Prostate gland (tissue), 2 donors: Measurements from ENCODE around the gene ITGA1. TPM values are rescaled to one million over a fixed set of nuclear protein-coding genes. Genes with fewer than 3 reads are reported as not detected.

Source experiments
- DNase-seq: peaks from one replicate; pipeline ENCODE4 v3.0.0-alpha.2; 2019; ENCODE audit warnings: low spot score
- H3K27ac ChIP-seq, 2 donors: fragments of 200-600 bp; sonication (generic); 2 replicates each; pipeline ENCODE4 v1.5.1; 2017 to 2019
- H3K27me3 ChIP-seq: fragments of 200-600 bp; sonication (generic); replicated peaks from 2 replicates; pipeline ENCODE4 v1.5.1; 2019; ENCODE audit not compliant: insufficient read depth
- H3K36me3 ChIP-seq, 2 donors: fragments of 200-600 bp; sonication (generic); 1 replicate in 1 of 2; 2 replicates in 1 of 2; pipeline versions ENCODE4 v1.5.1 to v1.8.1; 2017 to 2019
- H3K4me1 ChIP-seq: fragments of 200-600 bp; sonication (generic); replicated peaks from 2 replicates; pipeline ENCODE4 v1.5.1; 2019
- H3K4me3 ChIP-seq, 2 donors: fragments of 200-600 bp; sonication (generic); 2 replicates each; pipeline ENCODE4 v1.5.1; 2017 to 2019
- H3K9me3 ChIP-seq: fragments of 200-600 bp; sonication (generic); 2 replicates; pipeline ENCODE4 v1.5.1; 2017
- POLR2A ChIP-seq: fragments of 450-650 bp; IDR thresholded peaks from one replicate; pipeline ENCODE4 v1.6.1; 2016; ENCODE audit warnings: antibody characterized with exemption, mild to moderate bottlenecking
- POLR2AphosphoS5 ChIP-seq: sonication (generic); formaldehyde crosslinking; IDR thresholded peaks from one replicate; pipeline ENCODE4 v1.6.1; 2017; ENCODE audit warnings: antibody characterized with exemption
- WGBS: methylation state at CpG from one replicate; pipeline ENCODE4 v1.1.5; 2018; 5-methylcytosine and 5-hydroxymethylcytosine counted together
- intact Hi-C: fragments of 100-400 bp; cut with DNase I; formaldehyde crosslinking; loops from one replicate; pipeline ENCODE4 v1.14.2; 2022
- total RNA-seq, 2 donors: library from RNA; depleted of rRNA; stranded (reverse); fragments of >200 nt; gene quantifications; one replicate each; pipeline ENCODE4 v1.1.0, GENCODE V29; 2016
- TF ChIP-seq, protein P1 (sequence below), 4 experiments: fragments of 200-600 bp in 2 of 4; fragments of 450-650 bp in 2 of 4; sonication (generic) in 2 of 4; IDR thresholded peaks; 1 replicate in 3 of 4; 2 replicates in 1 of 4; pipeline ENCODE4 v1.5.1; 2016 to 2019; ENCODE audit warnings: antibody characterized with exemption in 4 of 4, mild to moderate bottlenecking in 2 of 4, moderate library complexity in 2 of 4

The ITGA1 gene
- total RNA-seq, 2 donors from 2014 or later, result 43.7 to 78.3 TPM

DNA sequence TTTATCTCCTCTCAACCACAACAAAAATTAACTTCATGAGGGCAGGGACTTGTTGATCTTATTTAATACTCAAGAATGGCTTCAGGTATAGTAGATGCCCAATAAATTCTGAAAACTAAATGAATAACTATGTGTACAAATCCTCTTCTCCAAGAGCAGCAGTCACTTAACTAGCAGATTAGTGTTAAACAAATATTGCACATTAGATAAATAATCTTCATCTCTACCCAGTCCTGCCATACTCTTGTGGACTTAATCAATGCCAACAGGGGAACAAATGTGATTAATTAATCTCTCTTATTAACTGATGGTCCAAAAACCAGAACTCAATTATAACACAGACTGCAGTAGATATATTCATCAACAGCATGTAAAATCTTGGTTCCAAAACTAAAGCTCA, 15.0 kb upstream of the ITGA1 start:
- no peak for TF ChIP-seq POLR2AphosphoS5
- TF ChIP-seq POLR2A, result no peak
- TF ChIP-seq, protein P1, sequence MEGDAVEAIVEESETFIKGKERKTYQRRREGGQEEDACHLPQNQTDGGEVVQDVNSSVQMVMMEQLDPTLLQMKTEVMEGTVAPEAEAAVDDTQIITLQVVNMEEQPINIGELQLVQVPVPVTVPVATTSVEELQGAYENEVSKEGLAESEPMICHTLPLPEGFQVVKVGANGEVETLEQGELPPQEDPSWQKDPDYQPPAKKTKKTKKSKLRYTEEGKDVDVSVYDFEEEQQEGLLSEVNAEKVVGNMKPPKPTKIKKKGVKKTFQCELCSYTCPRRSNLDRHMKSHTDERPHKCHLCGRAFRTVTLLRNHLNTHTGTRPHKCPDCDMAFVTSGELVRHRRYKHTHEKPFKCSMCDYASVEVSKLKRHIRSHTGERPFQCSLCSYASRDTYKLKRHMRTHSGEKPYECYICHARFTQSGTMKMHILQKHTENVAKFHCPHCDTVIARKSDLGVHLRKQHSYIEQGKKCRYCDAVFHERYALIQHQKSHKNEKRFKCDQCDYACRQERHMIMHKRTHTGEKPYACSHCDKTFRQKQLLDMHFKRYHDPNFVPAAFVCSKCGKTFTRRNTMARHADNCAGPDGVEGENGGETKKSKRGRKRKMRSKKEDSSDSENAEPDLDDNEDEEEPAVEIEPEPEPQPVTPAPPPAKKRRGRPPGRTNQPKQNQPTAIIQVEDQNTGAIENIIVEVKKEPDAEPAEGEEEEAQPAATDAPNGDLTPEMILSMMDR (IDR thresholded peaks at IDR 0.05), result no peak
- Histone ChIP-seq H3K4me1 (no peaks in the 10 kb centered on the region), H3K27me3 (no peaks in the 10 kb centered on the region), H3K4me3 (no peak overlapping the region), H3K9me3 (no peaks in the 10 kb centered on the region), H3K27ac (no peak overlapping the region), H3K36me3 (no peaks in the 10 kb centered on the region)
- intact Hi-C loops, result no loop called here
- DNase-seq, result no peak

DNA sequence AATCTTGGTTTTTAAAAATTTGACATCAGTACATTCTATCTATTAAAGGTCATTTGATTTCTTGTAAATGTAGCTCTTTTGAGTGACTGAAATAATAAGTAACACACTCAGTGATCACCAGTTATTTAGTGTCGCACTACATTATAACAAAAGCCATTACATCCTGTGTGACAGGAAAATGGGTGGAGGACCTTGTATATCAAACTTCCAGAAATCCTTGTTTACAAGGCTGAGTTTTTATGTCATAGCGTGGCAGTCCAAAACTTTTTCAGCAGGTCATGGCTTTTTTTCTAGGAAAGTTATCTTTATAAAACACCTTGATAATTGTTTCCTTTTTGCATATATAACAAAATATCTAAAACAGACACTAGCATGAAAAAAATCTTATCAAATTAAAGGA, 14.4 kb upstream of the ITGA1 start:
- WGBS, result 87% methylated on average over 2 of the region's 2 CpGs
- no peak for DNase-seq
- TF ChIP-seq, protein P1 (IDR thresholded peaks at IDR 0.05), result no peak
- TF ChIP-seq POLR2AphosphoS5, result no peak
- no peak for TF ChIP-seq POLR2A
- Histone ChIP-seq H3K27me3 (no peaks in the 10 kb centered on the region), H3K4me1 (no peaks in the 10 kb centered on the region), H3K27ac (no peak overlapping the region), H3K36me3 (no peaks in the 10 kb centered on the region), H3K9me3 (no peaks in the 10 kb centered on the region), H3K4me3 (no peak overlapping the region)
- intact Hi-C loops, result no loop called here

DNA sequence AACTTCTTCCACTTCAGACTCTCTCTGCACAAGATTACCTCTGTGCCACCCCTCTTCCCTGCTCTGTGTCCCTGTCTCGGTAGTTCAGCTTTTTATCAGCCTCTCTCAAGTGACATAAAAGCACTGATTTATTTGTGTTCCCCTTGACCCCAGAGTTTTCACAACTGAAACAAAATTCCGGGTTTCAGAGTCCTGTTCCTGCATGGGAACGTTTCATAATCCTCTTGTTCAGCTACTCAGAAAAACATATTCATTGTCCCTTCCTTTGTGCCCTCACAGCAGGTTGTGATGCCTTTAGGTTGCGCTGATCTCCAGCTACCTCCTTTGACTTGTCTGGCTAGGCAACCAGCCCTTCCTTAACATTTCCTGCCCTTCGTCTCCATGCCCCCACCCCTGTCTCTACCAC, 13.7 kb upstream of the ITGA1 start:
- H3K4me3 ChIP-seq, result no peak overlapping the region
- no peaks in the 10 kb centered on the region for H3K9me3 ChIP-seq
- intact Hi-C loops, result no loop called here
- no peak overlapping the region for H3K27ac ChIP-seq
- H3K36me3 ChIP-seq, result no peaks in the 10 kb centered on the region
- 35% methylated on average over 5 of the region's 5 CpGs for WGBS
- H3K4me1 ChIP-seq, result no peaks in the 10 kb centered on the region
- TF ChIP-seq POLR2AphosphoS5 (no peak), POLR2A (no peak)
- TF ChIP-seq, protein P1 (IDR thresholded peaks at IDR 0.05), result no peak
- DNase-seq, result no peak
- H3K27me3 ChIP-seq, result no peaks in the 10 kb centered on the region

DNA sequence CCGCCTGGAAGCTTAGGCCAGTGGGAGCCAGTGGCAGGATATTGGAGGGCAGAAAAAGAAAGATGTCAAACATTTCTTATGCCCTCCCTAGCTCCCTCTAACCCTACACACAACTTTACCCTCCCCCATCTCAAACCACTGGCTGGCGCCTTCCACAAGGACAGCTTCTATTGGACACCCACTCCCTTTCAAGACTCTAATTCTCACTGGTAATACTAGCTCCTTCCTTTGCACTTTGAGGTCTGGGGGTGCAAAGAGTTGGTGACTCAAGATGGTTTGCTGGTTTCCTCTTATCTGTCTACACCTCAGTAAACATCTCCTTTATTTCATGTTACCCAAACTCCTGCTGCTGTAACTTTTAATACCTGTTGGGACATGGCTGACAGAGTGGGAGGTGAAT, 11.6 kb upstream of the ITGA1 start:
- TF ChIP-seq, protein P1 (IDR thresholded peaks at IDR 0.05), result no peak
- no peak overlapping the region for H3K4me3 ChIP-seq
- H3K4me1 ChIP-seq, result no peaks in the 10 kb centered on the region
- no peaks in the 10 kb centered on the region for H3K9me3 ChIP-seq
- 87% methylated on average over 2 of the region's 2 CpGs for WGBS
- H3K27ac ChIP-seq, result no peak overlapping the region
- H3K27me3 ChIP-seq, result no peaks in the 10 kb centered on the region
- intact Hi-C loops, result no loop called here
- DNase-seq, result no peak
- H3K36me3 ChIP-seq, result no peaks in the 10 kb centered on the region

DNA sequence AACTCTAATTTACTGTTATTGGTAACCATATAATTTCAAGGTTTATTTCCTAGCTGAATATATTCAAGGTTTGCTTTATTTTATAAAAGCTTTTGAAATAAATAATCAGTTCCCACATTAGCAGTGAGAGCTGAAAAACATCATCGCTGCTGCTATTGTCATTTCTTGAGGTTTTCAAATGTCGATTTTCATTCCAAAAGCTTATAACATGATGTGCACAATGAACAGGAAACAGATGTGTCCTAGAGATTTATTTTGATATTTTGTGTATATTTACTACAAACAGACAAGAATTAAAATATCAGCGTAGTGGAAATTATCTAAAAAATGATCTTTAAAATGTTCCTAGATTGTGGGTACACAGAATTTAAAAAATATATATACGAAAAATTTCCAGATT, 10.5 kb upstream of the ITGA1 start:
- intact Hi-C loops, result no loop called here
- no peak overlapping the region for H3K27ac ChIP-seq
- H3K9me3 ChIP-seq, result no peaks in the 10 kb centered on the region
- no peaks in the 10 kb centered on the region for H3K27me3 ChIP-seq
- TF ChIP-seq, protein P1 (IDR thresholded peaks at IDR 0.05), result no peak
- TF ChIP-seq POLR2A, result no peak
- TF ChIP-seq POLR2AphosphoS5, result no peak
- no peaks in the 10 kb centered on the region for H3K4me1 ChIP-seq
- H3K4me3 ChIP-seq, result no peak overlapping the region
- no peaks in the 10 kb centered on the region for H3K36me3 ChIP-seq
- WGBS, result 86% methylated on average over 4 of the region's 4 CpGs
- DNase-seq, result no peak
